H1 (cell line): ENCODE data around the gene IRF4. TPM values are rescaled to one million over a fixed set of nuclear protein-coding genes. Genes with fewer than 3 reads are reported as not detected.

Experiments
- ATF3 ChIP-seq: IDR thresholded peaks from 2 replicates; pipeline ENCODE4 v1.6.1; 2011; ENCODE audit warnings: low read depth, mild to moderate bottlenecking, low read length; ENCODE audit not compliant: insufficient read depth
- CHD2 ChIP-seq: IDR thresholded peaks from 2 replicates; pipeline ENCODE4 v1.6.1; 2012; ENCODE audit warnings: low read length, improper control_type of control experiment
- CHD7 ChIP-seq: fragments of 300-600 bp; sonication (generic); IDR thresholded peaks from 2 replicates; pipeline ENCODE4 v1.7.1; 2012; ENCODE audit warnings: low read length, moderate library complexity, mild to moderate bottlenecking, inconsistent platforms; ENCODE audit not compliant: insufficient replicate concordance
- GABPA ChIP-seq: IDR thresholded peaks from 2 replicates; pipeline ENCODE4 v1.6.1; 2011; ENCODE audit warnings: mild to moderate bottlenecking, low read length, moderate library complexity, borderline replicate concordance; ENCODE audit not compliant: insufficient read depth
- GTF2F1 ChIP-seq: IDR thresholded peaks from 2 replicates; pipeline ENCODE4 v1.6.1; 2012; ENCODE audit warnings: low read depth, low read length, improper control_type of control experiment, borderline replicate concordance
- HDAC2 ChIP-seq, 2 experiments: fragments of 300-600 bp in 1 of 2; sonication (generic) in 1 of 2; IDR thresholded peaks; 2 replicates each; pipeline ENCODE4 v1.6.1; 2011 to 2012; ENCODE audit warnings: low read depth in 2 of 2, low read length in 2 of 2, mild to moderate bottlenecking in 2 of 2, moderate library complexity in 2 of 2, borderline replicate concordance in 1 of 2, inconsistent platforms in 1 of 2
- PHF8 ChIP-seq: fragments of 200-600 bp; sonication (generic); conservative IDR thresholded peaks from 2 replicates; pipeline ENCODE4 v1.7.1; 2012; ENCODE audit warnings: low read depth, mild to moderate bottlenecking, inconsistent platforms, low read length, moderate library complexity
- RXRA ChIP-seq: IDR thresholded peaks from 2 replicates; pipeline ENCODE4 v1.6.1; 2011; ENCODE audit warnings: low read depth, mild to moderate bottlenecking, low read length, moderate library complexity; ENCODE audit not compliant: insufficient read depth
- SIN3A ChIP-seq, 2 experiments: IDR thresholded peaks in 1 of 2; conservative IDR thresholded peaks in 1 of 2; 2 replicates each; pipeline ENCODE4 v1.6.1; 2011 to 2012; ENCODE audit warnings: low read length in 2 of 2, improper control_type of control experiment in 1 of 2, low read depth in 1 of 2, mild to moderate bottlenecking in 1 of 2
- polyA plus RNA-seq, 7 experiments: library from polyadenylated mRNA; depleted of rRNA in 3 of 7; stranded (reverse) in 5 of 7; unstranded in 2 of 7; fragments of >200 nt in 5 of 7; fragments of 200-250 nt in 2 of 7; gene quantifications; 1 replicate in 5 of 7; 2 replicates in 1 of 7; 4 replicates in 1 of 7; pipeline versions ENCODE4 v1.2.1 to v1.2.3, GENCODE V29; 2011 to 2013; ENCODE audit warnings: missing spikeins in 2 of 7, mixed read lengths in 2 of 7
- total RNA-seq: library from RNA; stranded (reverse); fragmentation: NEBNext Ultra II Directional; extraction: Animal tissue kit (Norgen Biotek cat#: 25700); gene quantifications from 2 replicates; pipeline ENCODE4 v1.2.1, GENCODE V29; 2021

IRF4 gene
- total and polyA plus RNA-seq, 2 of the 8 experiments (the other 6 are each of a cell fraction or from before 2014, with no cell fraction given): 0.77 to 2.1 TPM

GRCh38 chr6:395432-396125 is 4.0 kb downstream of the IRF4 start (continued):
- TF ChIP-seq CHD7 (no peak), HDAC2 (IDR thresholded peaks at IDR 0.05; ENCODE audit: borderline replicate concordance in 1 of 2, low read depth in 2 of 2, low read length in 2 of 2) (no peak), RXRA (no peak), ATF3 (no peak), GTF2F1 (no peak), CHD2 (no peak), PHF8 (no peak), SIN3A (conservative IDR thresholded peaks at IDR 0.05 in 1 of 2, IDR thresholded peaks at IDR 0.05 in 1 of 2; ENCODE audit: low read depth in 1 of 2, low read length in 2 of 2) (no peak), GABPA (no peak)
